ENCODE results near the gene PRPF18.

- TF ChIP-seq CTCF (conservative IDR thresholded peaks at IDR 0.05; ENCODE audit: low read depth, low read length) (no peak), EZH2 (IDR thresholded peaks at IDR 0.05; ENCODE audit: low read length, unreplicated experiment) (no peak), EZH2phosphoT487 (IDR thresholded peaks at IDR 0.05; ENCODE audit: borderline replicate concordance, low read length) (no peak)
These were observed 65.4 kb downstream of the PRPF18 start for GRCh38 chr10:13651969-13652720.

Measured in PC-3 (cell line).